MM.1S (cell line): Measurements from ENCODE around the gene FBXW10B.
"Not testable (repeated sequence)": the region's sequence is repeated elsewhere in the genome, so short reads cannot be mapped to it uniquely, and the experiment has no call there.

ENCODE experiments used
- EZH2 ChIP-seq: fragments of 300-600 bp; sonication (generic); optimal IDR thresholded peaks from 2 replicates; pipeline ENCODE3; 2017; ENCODE audit warnings: low read depth, mild to moderate bottlenecking, antibody characterized with exemption, low read length, mixed read lengths
- EZH2phosphoT487 ChIP-seq: fragments of 300-600 bp; sonication (generic); IDR thresholded peaks from 2 replicates; pipeline ENCODE4 v1.6.1; 2018; ENCODE audit warnings: antibody characterized with exemption, low read length
- TF ChIP-seq, protein P1 (sequence below): fragments of 300-600 bp; sonication (generic); IDR thresholded peaks from 2 replicates; pipeline ENCODE4 v1.5.1; 2016; ENCODE audit warnings: antibody characterized with exemption, low read length, mixed read lengths

GRCh38 chr17:15645942-15646312 lies 26.4 kb upstream of the FBXW10B start:
- TF ChIP-seq, protein P1, sequence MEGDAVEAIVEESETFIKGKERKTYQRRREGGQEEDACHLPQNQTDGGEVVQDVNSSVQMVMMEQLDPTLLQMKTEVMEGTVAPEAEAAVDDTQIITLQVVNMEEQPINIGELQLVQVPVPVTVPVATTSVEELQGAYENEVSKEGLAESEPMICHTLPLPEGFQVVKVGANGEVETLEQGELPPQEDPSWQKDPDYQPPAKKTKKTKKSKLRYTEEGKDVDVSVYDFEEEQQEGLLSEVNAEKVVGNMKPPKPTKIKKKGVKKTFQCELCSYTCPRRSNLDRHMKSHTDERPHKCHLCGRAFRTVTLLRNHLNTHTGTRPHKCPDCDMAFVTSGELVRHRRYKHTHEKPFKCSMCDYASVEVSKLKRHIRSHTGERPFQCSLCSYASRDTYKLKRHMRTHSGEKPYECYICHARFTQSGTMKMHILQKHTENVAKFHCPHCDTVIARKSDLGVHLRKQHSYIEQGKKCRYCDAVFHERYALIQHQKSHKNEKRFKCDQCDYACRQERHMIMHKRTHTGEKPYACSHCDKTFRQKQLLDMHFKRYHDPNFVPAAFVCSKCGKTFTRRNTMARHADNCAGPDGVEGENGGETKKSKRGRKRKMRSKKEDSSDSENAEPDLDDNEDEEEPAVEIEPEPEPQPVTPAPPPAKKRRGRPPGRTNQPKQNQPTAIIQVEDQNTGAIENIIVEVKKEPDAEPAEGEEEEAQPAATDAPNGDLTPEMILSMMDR: not testable (repeated sequence)
- not testable (repeated sequence) for TF ChIP-seq EZH2, EZH2phosphoT487
